HepG2 (cell line): ENCODE results near the gene PRRT1. TPM values are rescaled to one million over a fixed set of nuclear protein-coding genes. Genes with fewer than 3 reads are reported as not detected.
A peak's percentile ranks its signal among the peaks of the same experiment; 100 is the strongest.

Source experiments
- ATAC-seq: fragments of 200-7000 bp; cut with Tn5 transposase; 3 replicates; pipeline ENCODE4 v1.9.1; 2020; ENCODE audit warnings: mild to moderate bottlenecking, moderate library complexity
- BruUV-seq: library from RNA; stranded (reverse); fragments of 400-500 nt; replicated peaks from 2 replicates; lab custom pipeline; 2021; lab: Mats Ljungman, UMichigan
- CTCF ChIA-PET: fragments of 300-600 bp; formaldehyde crosslinking; extraction: SDS; loops from one replicate; lab custom pipeline; 2021; ENCODE audit warnings: low total read pairs, inconsistent platforms, low intra/inter-chr PET ratio; lab: Yijun Ruan, JAX
- POLR2A ChIA-PET: fragments of 350-600 bp; sonication (Branson Sonifier 250); formaldehyde crosslinking; loops from one replicate; lab custom pipeline; 2020; ENCODE audit warnings: antibody characterized with exemption, inconsistent platforms; lab: Yijun Ruan, JAX
- DNase-seq: peaks from one replicate; pipeline ENCODE4 v3.0.0-alpha.2; 2015; ENCODE audit warnings: low spot score
- FAIRE-seq: peaks from 3 replicates; lab custom pipeline; 2011; peaks lifted over from hg19 to GRCh38; lab: Jason Lieb, UNC
- H2AFZ ChIP-seq: one replicate; pipeline ENCODE4 v1.6.1; 2011; ENCODE audit warnings: low read length, inconsistent platforms
- H3K27ac ChIP-seq: fragments of 300-600 bp; 3 replicates; pipeline ENCODE4 v1.8.0; 2011; ENCODE audit warnings: mixed run types, mild to moderate bottlenecking, mixed read lengths, low read length, inconsistent platforms; ENCODE audit not compliant: insufficient read depth; ENCODE audit errors: extremely low read length
- H3K27me3 ChIP-seq, 2 experiments: fragments of 200-600 bp in 1 of 2; 2 replicates in 1 of 2; 3 replicates in 1 of 2; pipeline versions ENCODE4 v1.6.0 to v1.8.0; 2011; ENCODE audit warnings: low read length in 2 of 2, mild to moderate bottlenecking in 2 of 2, moderate library complexity in 2 of 2, inconsistent platforms in 1 of 2; ENCODE audit not compliant: insufficient read depth in 2 of 2, control insufficient read depth in 1 of 2
- H3K36me3 ChIP-seq, 2 experiments: fragments of 200-600 bp in 1 of 2; replicated peaks in 1 of 2; 2 replicates in 1 of 2; 3 replicates in 1 of 2; pipeline versions ENCODE4 v1.5.1 to v1.8.0; 2011; ENCODE audit warnings: low read length in 2 of 2, inconsistent platforms in 1 of 2; ENCODE audit not compliant: insufficient read depth in 2 of 2, control insufficient read depth in 1 of 2
- H3K4me1 ChIP-seq: 2 replicates; pipeline ENCODE4 v1.5.1; 2012; ENCODE audit warnings: low read length, inconsistent platforms; ENCODE audit not compliant: insufficient read depth
- H3K4me2 ChIP-seq: 2 replicates; pipeline ENCODE4 v1.6.0; 2011; ENCODE audit warnings: low read depth, low read length, inconsistent platforms
- H3K4me3 ChIP-seq, 3 experiments: fragments of 200-600 bp in 1 of 3; sonication (generic), shearing (Covaris generic) in 1 of 3; replicated peaks in 1 of 3; 2 replicates each; pipeline ENCODE4 v1.5.1; 2011 to 2016; ENCODE audit warnings: low read length in 3 of 3, inconsistent platforms in 2 of 3, low read depth in 2 of 3, mild to moderate bottlenecking in 2 of 3, control low read depth in 1 of 3, mixed read lengths in 1 of 3; ENCODE audit not compliant: insufficient read depth in 1 of 3
- H3K79me2 ChIP-seq: one replicate; pipeline ENCODE4 v1.6.1; 2011; ENCODE audit warnings: low read length, inconsistent platforms; ENCODE audit not compliant: insufficient read depth
- H3K9ac ChIP-seq: 2 replicates; pipeline ENCODE4 v1.6.0; 2011; ENCODE audit warnings: mild to moderate bottlenecking, low read depth, low read length, inconsistent platforms; ENCODE audit not compliant: insufficient read depth
- H3K9me3 ChIP-seq: 2 replicates; pipeline ENCODE4 v1.5.1; 2012; ENCODE audit warnings: mild to moderate bottlenecking, low read length
- H4K20me1 ChIP-seq: 2 replicates; pipeline ENCODE4 v1.6.0; 2011; ENCODE audit warnings: inconsistent platforms, mild to moderate bottlenecking, low read length, moderate library complexity; ENCODE audit not compliant: insufficient read depth
- AGO1 ChIP-seq: fragments of 200-400 bp; formaldehyde crosslinking; IDR thresholded peaks from 2 replicates; pipeline ENCODE4 v1.6.1; 2017; ENCODE audit warnings: mild to moderate bottlenecking, low read depth, low read length, moderate library complexity; ENCODE audit not compliant: poor library complexity, severe bottlenecking
- AGO2 ChIP-seq: fragments of 200-400 bp; formaldehyde crosslinking; optimal IDR thresholded peaks from 2 replicates; pipeline ENCODE3; 2017; ENCODE audit warnings: mild to moderate bottlenecking, low read depth, low read length, moderate library complexity
- CEBPB ChIP-seq: IDR thresholded peaks from 2 replicates; pipeline ENCODE4 v1.6.1; 2011; ENCODE audit warnings: low read depth, low read length, improper control_type of control experiment, borderline replicate concordance
- CEBPG ChIP-seq: IDR thresholded peaks from 2 replicates; pipeline ENCODE4 v1.6.1; 2016
- GABPA ChIP-seq, 2 experiments: IDR thresholded peaks; 2 replicates each; pipeline ENCODE4 v1.6.1; 2011 to 2016; ENCODE audit warnings: low read depth in 2 of 2, low read length in 1 of 2, missing biosample characterization in 1 of 2, missing genetic modification characterization in 1 of 2
- HNF4A ChIP-seq: sonication (generic); formaldehyde crosslinking; IDR thresholded peaks from 2 replicates; pipeline ENCODE4 v1.4.0; 2020; ENCODE audit warnings: missing genetic modification reagents
- HNRNPH1 ChIP-seq: fragments of 200-400 bp; formaldehyde crosslinking; optimal IDR thresholded peaks from 2 replicates; pipeline ENCODE3; 2017; ENCODE audit warnings: mild to moderate bottlenecking, low read depth, low read length
- MEIS2 ChIP-seq: sonication (generic); formaldehyde crosslinking; IDR thresholded peaks from 2 replicates; pipeline ENCODE4 v1.9.0; 2021; ENCODE audit warnings: mild to moderate bottlenecking, missing genetic modification reagents
- POLR2A ChIP-seq, 2 experiments: IDR thresholded peaks; 2 replicates each; pipeline ENCODE4 v1.6.1; 2011; ENCODE audit warnings: low read depth in 2 of 2, low read length in 2 of 2, mild to moderate bottlenecking in 1 of 2, moderate library complexity in 1 of 2; ENCODE audit not compliant: insufficient read depth in 1 of 2
- POLR2AphosphoS5 ChIP-seq: IDR thresholded peaks from 2 replicates; pipeline ENCODE4 v1.6.1; 2012; ENCODE audit warnings: low read depth, low read length
- POLR2G ChIP-seq: fragments of 200-400 bp; formaldehyde crosslinking; IDR thresholded peaks from 2 replicates; pipeline ENCODE4 v1.6.1; 2018; ENCODE audit warnings: mild to moderate bottlenecking, low read depth, low read length, moderate library complexity
- RBFOX2 ChIP-seq: fragments of 200-400 bp; formaldehyde crosslinking; IDR thresholded peaks from 2 replicates; pipeline ENCODE4 v1.6.1; 2017; ENCODE audit warnings: low read depth, mild to moderate bottlenecking, low read length
- RBM22 ChIP-seq: fragments of 200-400 bp; formaldehyde crosslinking; optimal IDR thresholded peaks from 2 replicates; pipeline ENCODE3; 2017; ENCODE audit warnings: mild to moderate bottlenecking, low read length, moderate library complexity
- ZNF20 ChIP-seq: sonication (generic); formaldehyde crosslinking; IDR thresholded peaks from 2 replicates; pipeline ENCODE4 v1.4.0; 2020; ENCODE audit warnings: mild to moderate bottlenecking, moderate library complexity, missing genetic modification reagents
- ZNF274 ChIP-seq: sonication (generic); formaldehyde crosslinking; IDR thresholded peaks from 2 replicates; pipeline ENCODE4 v1.5.1; 2020; ENCODE audit warnings: mild to moderate bottlenecking, missing genetic modification reagents
- ZNF616 ChIP-seq: sonication (generic); formaldehyde crosslinking; IDR thresholded peaks from 2 replicates; pipeline ENCODE4 v1.5.0; 2020; ENCODE audit warnings: low read depth, mild to moderate bottlenecking, missing genetic modification reagents
- ZNF644 ChIP-seq: IDR thresholded peaks from 2 replicates; pipeline ENCODE4 v1.6.1; 2016; ENCODE audit warnings: low read depth
- ZNF737 ChIP-seq: sonication (generic); formaldehyde crosslinking; IDR thresholded peaks from 2 replicates; pipeline ENCODE4 v1.5.0; 2020; ENCODE audit warnings: missing genetic modification reagents, mild to moderate bottlenecking, borderline replicate concordance
- WGBS: methylation state at CpG from one replicate; pipeline ENCODE4 v1.1.6; 2017; ENCODE audit warnings: low lambda C conversion rate; 5-methylcytosine and 5-hydroxymethylcytosine counted together
- in situ Hi-C: cut with HindIII; loops from 2 replicates; pipeline ENCODE4 v1.10.0; 2017; ENCODE audit warnings: low pct_unique_long_range_greater_than_20kb; ENCODE audit not compliant: extremely low pct_ligation_motif_present
- intact Hi-C: fragments of 100-400 bp; cut with micrococcal nuclease; formaldehyde crosslinking; loops from one replicate; pipeline ENCODE4 v1.10.0; 2022; ENCODE audit not compliant: unreplicated experiment
- polyA plus RNA-seq, 8 experiments: library from polyadenylated mRNA; depleted of rRNA in 3 of 8; stranded (reverse) in 7 of 8; unstranded in 1 of 8; fragments of >200 nt; fragmentation: Illumina TruSeq in 4 of 8; extraction: Trizol in 4 of 8; gene quantifications; 2 replicates each; pipeline versions ENCODE4 v1.2.1 to v1.2.3, GENCODE V29; 2011 to 2016; ENCODE audit warnings: low read depth in 4 of 8, missing spikeins in 1 of 8, mixed read lengths in 1 of 8; ENCODE audit not compliant: insufficient read depth in 1 of 8
- total RNA-seq, 5 experiments: library from RNA; depleted of rRNA; stranded (reverse); fragments of >200 nt; fragmentation: Illumina TruSeq; extraction: Trizol; gene quantifications; 2 replicates each; pipeline ENCODE4 v1.2.3, GENCODE V29; 2016; ENCODE audit warnings: low read depth in 1 of 5
- TF ChIP-seq, protein P1 (sequence below): sonication (generic); formaldehyde crosslinking; conservative IDR thresholded peaks from 2 replicates; pipeline ENCODE4 v1.8.0; 2022; ENCODE audit warnings: mild to moderate bottlenecking, moderate library complexity, missing genetic modification reagents
- TF ChIP-seq, protein P2 (sequence below): sonication (generic); formaldehyde crosslinking; IDR thresholded peaks from 2 replicates; pipeline ENCODE4 v1.4.0; 2020; ENCODE audit warnings: missing genetic modification reagents, borderline replicate concordance
- TF ChIP-seq, protein P3 (sequence below), 2 experiments: fragments of 450-650 bp in 1 of 2; sonication (generic) in 1 of 2; formaldehyde crosslinking; IDR thresholded peaks; 2 replicates each; pipeline versions ENCODE4 v1.5.0 to v1.8.0; 2020 to 2022; ENCODE audit warnings: mild to moderate bottlenecking in 1 of 2, missing genetic modification reagents in 1 of 2

The PRRT1 gene
- total and polyA plus RNA-seq, 2 of the 13 experiments (the other 11 are each of a cell fraction or from before 2014, with no cell fraction given) = 0.64 to 1.4 TPM

DNA sequence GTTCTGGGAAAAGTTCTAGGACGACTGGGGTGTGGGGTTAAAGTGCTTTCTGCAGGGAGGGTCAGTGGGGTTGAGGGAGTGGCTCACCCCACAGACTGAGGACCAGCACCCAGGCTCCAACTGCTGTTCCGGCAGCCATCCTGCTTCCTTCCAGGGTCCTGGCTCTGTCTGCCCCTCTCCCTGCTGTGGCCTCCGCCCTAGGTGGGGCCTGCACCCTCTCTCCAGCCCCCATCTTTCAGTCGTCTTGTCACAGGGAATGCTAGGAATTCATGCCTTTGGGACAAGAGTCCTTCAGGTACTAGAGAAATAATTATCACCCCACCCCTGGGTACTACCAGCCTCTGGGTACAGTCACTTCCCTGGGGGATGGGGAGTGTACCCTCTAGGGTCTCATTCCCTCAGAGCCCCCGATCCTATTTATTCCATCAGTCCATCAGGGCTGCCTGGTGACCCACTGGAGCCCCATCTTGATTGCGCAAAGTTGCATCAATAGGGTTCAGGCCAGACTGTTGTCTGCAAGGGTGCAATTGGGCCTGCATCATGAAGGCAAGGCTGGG, 32.4 kb upstream of the PRRT1 start, which contains the start of gene AGER:
Gene AGER, minus strand, starts transcription at position 170 of the 557 bp plus-strand sequence. Its CDS starts 31 bp downstream, at position 139.
- no peaks in the 10 kb centered on the region for H3K27me3 ChIP-seq
- ChIA-PET POLR2A (no interaction called here), CTCF (no interaction called here)
- H3K9me3 ChIP-seq = no peaks in the 10 kb centered on the region
- 90% methylated on average over 6 of the region's 6 CpGs for WGBS
- H3K79me2 ChIP-seq = peaks cover 17% of the 10 kb centered on the region
- H3K4me3 ChIP-seq = no peak within 1 kb of the TSS
- in situ Hi-C loops (no loop called here), intact Hi-C loops (no loop called here)
- H3K4me1 ChIP-seq = peaks cover 23% of the 10 kb centered on the region
- FAIRE-seq (no peak), ATAC-seq (no peak), DNase-seq (no peak)
- H4K20me1 ChIP-seq = no peaks in the 10 kb centered on the region
- H3K9ac ChIP-seq = no peak within 1 kb of the TSS
- no TSS peak for BruUV-seq
- peaks cover 27 to 50% of the 10 kb centered on the region in 2 experiments for H3K36me3 ChIP-seq
- no peak within 1 kb of the TSS for H2AFZ ChIP-seq
- H3K27ac ChIP-seq = no peak within 1 kb of the TSS
- no peak within 1 kb of the TSS for H3K4me2 ChIP-seq
- TF ChIP-seq MEIS2 (CRISPR knock-in tag) = no peak
- TF ChIP-seq ZNF616 (CRISPR knock-in tag) = no peak
- peak; percentile 73 for TF ChIP-seq AGO1
- peak; percentile 59; the same call in 1 of the 2 replicates for TF ChIP-seq POLR2G
- TF ChIP-seq, protein P1, sequence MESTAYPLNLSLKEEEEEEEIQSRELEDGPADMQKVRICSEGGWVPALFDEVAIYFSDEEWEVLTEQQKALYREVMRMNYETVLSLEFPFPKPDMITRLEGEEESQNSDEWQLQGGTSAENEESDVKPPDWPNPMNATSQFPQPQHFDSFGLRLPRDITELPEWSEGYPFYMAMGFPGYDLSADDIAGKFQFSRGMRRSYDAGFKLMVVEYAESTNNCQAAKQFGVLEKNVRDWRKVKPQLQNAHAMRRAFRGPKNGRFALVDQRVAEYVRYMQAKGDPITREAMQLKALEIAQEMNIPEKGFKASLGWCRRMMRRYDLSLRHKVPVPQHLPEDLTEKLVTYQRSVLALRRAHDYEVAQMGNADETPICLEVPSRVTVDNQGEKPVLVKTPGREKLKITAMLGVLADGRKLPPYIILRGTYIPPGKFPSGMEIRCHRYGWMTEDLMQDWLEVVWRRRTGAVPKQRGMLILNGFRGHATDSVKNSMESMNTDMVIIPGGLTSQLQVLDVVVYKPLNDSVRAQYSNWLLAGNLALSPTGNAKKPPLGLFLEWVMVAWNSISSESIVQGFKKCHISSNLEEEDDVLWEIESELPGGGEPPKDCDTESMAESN (CRISPR knock-in tag) = 0 out of 2 replicates have a peak, but pooled peaks have one; percentile 2
- peak; percentile 65; the same call in 1 of the 2 replicates for TF ChIP-seq CEBPB
- peak; percentile 5; the same call in 1 of the 2 replicates for TF ChIP-seq GABPA (IDR thresholded peaks at IDR 0.05; ENCODE audit: low read depth, low read length)
- TF ChIP-seq GABPA (CRISPR knock-in tag; IDR thresholded peaks at IDR 0.05; ENCODE audit: low read depth) = no peak
- TF ChIP-seq CEBPG (CRISPR knock-in tag) = peak; percentile 81
- peak; percentile 59 for TF ChIP-seq HNRNPH1
- peak; percentile 92 for TF ChIP-seq RBM22
- peak; percentile 14; the same call in 1 of the 2 replicates for TF ChIP-seq HNF4A
- TF ChIP-seq RBFOX2 = peak; percentile 69
- peak; percentile 44 to 61; a peak in 2 of 4 replicates for TF ChIP-seq POLR2A (IDR thresholded peaks at IDR 0.05; ENCODE audit: insufficient read depth in 1 of 2, low read depth in 2 of 2, low read length in 2 of 2)
- TF ChIP-seq, protein P2, sequence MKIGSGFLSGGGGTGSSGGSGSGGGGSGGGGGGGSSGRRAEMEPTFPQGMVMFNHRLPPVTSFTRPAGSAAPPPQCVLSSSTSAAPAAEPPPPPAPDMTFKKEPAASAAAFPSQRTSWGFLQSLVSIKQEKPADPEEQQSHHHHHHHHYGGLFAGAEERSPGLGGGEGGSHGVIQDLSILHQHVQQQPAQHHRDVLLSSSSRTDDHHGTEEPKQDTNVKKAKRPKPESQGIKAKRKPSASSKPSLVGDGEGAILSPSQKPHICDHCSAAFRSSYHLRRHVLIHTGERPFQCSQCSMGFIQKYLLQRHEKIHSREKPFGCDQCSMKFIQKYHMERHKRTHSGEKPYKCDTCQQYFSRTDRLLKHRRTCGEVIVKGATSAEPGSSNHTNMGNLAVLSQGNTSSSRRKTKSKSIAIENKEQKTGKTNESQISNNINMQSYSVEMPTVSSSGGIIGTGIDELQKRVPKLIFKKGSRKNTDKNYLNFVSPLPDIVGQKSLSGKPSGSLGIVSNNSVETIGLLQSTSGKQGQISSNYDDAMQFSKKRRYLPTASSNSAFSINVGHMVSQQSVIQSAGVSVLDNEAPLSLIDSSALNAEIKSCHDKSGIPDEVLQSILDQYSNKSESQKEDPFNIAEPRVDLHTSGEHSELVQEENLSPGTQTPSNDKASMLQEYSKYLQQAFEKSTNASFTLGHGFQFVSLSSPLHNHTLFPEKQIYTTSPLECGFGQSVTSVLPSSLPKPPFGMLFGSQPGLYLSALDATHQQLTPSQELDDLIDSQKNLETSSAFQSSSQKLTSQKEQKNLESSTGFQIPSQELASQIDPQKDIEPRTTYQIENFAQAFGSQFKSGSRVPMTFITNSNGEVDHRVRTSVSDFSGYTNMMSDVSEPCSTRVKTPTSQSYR (CRISPR knock-in tag) = no peak
- TF ChIP-seq AGO2 = peak; percentile 87
- TF ChIP-seq POLR2AphosphoS5 = no peak
- TF ChIP-seq ZNF737 (CRISPR knock-in tag) = no peak
- TF ChIP-seq, protein P3, sequence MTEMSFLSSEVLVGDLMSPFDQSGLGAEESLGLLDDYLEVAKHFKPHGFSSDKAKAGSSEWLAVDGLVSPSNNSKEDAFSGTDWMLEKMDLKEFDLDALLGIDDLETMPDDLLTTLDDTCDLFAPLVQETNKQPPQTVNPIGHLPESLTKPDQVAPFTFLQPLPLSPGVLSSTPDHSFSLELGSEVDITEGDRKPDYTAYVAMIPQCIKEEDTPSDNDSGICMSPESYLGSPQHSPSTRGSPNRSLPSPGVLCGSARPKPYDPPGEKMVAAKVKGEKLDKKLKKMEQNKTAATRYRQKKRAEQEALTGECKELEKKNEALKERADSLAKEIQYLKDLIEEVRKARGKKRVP (CRISPR knock-in tag; IDR thresholded peaks at IDR 0.05) = peak in 1 of 2 experiments; percentile 71; a peak in 2 of 4 replicates
- TF ChIP-seq ZNF274 = no peak
- no peak for TF ChIP-seq ZNF644 (CRISPR knock-in tag)
- no peak for TF ChIP-seq ZNF20 (CRISPR knock-in tag)
